Suprapubic skin (tissue), 4 donors: ENCODE data around the gene DAAM2. TPM values are rescaled to one million over a fixed set of nuclear protein-coding genes. Genes with fewer than 3 reads are reported as not detected.
A peak's percentile ranks its signal among the peaks of the same experiment; 100 is the strongest.

ENCODE experiments used
- DNase-seq, 2 donors: peaks; one replicate each; pipeline ENCODE4 v3.0.0-alpha.2; 2019; ENCODE audit warnings: low spot score in 2 of 2
- H3K27ac ChIP-seq: fragments of 200-600 bp; sonication (generic); one replicate; pipeline ENCODE4 v1.5.1; 2019
- H3K27me3 ChIP-seq: fragments of 200-600 bp; sonication (generic); one replicate; pipeline ENCODE4 v1.5.1; 2019
- H3K36me3 ChIP-seq: fragments of 200-600 bp; sonication (generic); one replicate; pipeline ENCODE4 v1.5.1; 2019
- H3K4me1 ChIP-seq: fragments of 200-600 bp; sonication (generic); one replicate; pipeline ENCODE4 v1.5.1; 2019
- H3K4me3 ChIP-seq: fragments of 200-600 bp; sonication (generic); one replicate; pipeline ENCODE4 v1.5.1; 2019; ENCODE audit warnings: mild to moderate bottlenecking
- H3K9me3 ChIP-seq: fragments of 200-600 bp; sonication (generic); one replicate; pipeline ENCODE4 v1.5.1; 2019
- CTCF ChIP-seq, 2 donors: fragments of 200-600 bp in 1 of 2; fragments of 450-650 bp in 1 of 2; sonication (generic) in 1 of 2; IDR thresholded peaks; one replicate each; pipeline ENCODE4 v1.5.1; 2016 to 2019; ENCODE audit warnings: antibody characterized with exemption in 2 of 2, mild to moderate bottlenecking in 1 of 2, moderate library complexity in 1 of 2
- EP300 ChIP-seq: sonication (generic); formaldehyde crosslinking; IDR thresholded peaks from one replicate; pipeline ENCODE4 v1.6.1; 2017; ENCODE audit warnings: antibody characterized with exemption
- POLR2A ChIP-seq, 2 donors: fragments of 450-650 bp; IDR thresholded peaks; one replicate each; pipeline ENCODE4 v1.6.1; 2017; ENCODE audit warnings: antibody characterized with exemption in 2 of 2, mild to moderate bottlenecking in 2 of 2, moderate library complexity in 2 of 2
- POLR2AphosphoS5 ChIP-seq, 3 donors: sonication (generic); formaldehyde crosslinking; IDR thresholded peaks; one replicate each; pipeline ENCODE4 v1.6.1; 2017; ENCODE audit warnings: antibody characterized with exemption in 3 of 3
- WGBS: methylation state at CpG from one replicate; pipeline ENCODE4 v1.1.5; 2018; 5-methylcytosine and 5-hydroxymethylcytosine counted together
- total RNA-seq, 4 donors: library from RNA; depleted of rRNA; stranded (reverse); fragments of >200 nt; gene quantifications; one replicate each; pipeline ENCODE4 v1.1.0, GENCODE V29; 2016

Gene DAAM2
- total RNA-seq, 4 donors from 2014 or later: 4.7 to 17.6 (median 9.9) TPM

DNA sequence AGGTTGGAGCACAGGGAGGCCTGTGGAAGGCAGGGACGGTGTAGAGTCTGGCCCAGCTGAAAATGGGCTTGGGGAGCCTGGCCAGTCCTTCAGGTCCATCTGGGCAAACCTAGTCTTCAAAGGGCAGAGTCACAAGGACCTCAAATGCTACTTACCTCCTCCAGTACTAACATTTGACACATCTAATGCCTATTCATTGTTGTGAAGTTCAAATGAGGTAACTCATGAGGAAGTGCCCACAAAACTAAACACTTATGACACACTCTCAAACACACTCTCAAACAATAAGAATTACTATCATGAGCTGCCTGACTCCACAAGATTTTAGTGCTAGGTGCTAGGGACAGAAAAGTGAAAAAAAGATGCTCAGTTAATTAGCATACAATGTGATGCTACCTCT is 27.1 kb downstream of the DAAM2 start:
- no peak for DNase-seq
- H3K4me3 ChIP-seq: no peak overlapping the region
- 70% methylated on average over 1 of the region's 1 CpG for WGBS
- no peaks in the 10 kb centered on the region for H3K36me3 ChIP-seq
- TF ChIP-seq POLR2AphosphoS5 (IDR thresholded peaks at IDR 0.05): no peak
- no peak for TF ChIP-seq EP300
- no peak for TF ChIP-seq POLR2A (IDR thresholded peaks at IDR 0.05)
- no peak for TF ChIP-seq CTCF (IDR thresholded peaks at IDR 0.05)
- H3K27me3 ChIP-seq: no peaks in the 10 kb centered on the region
- peak overlapping the region; percentile 89 for H3K27ac ChIP-seq
- no peaks in the 10 kb centered on the region for H3K9me3 ChIP-seq
- peaks cover 43% of the 10 kb centered on the region for H3K4me1 ChIP-seq

- Histone ChIP-seq H3K27me3 (no peaks in the 10 kb centered on the region), H3K4me3 (no peak overlapping the region), H3K27ac (peak overlapping the region; percentile 89), H3K4me1 (peaks cover 47% of the 10 kb centered on the region), H3K36me3 (no peaks in the 10 kb centered on the region), H3K9me3 (no peaks in the 10 kb centered on the region)
- 50% methylated on average over 8 of the region's 8 CpGs for WGBS
- no peak for DNase-seq
- TF ChIP-seq POLR2A (IDR thresholded peaks at IDR 0.05): no peak
- no peak for TF ChIP-seq CTCF (IDR thresholded peaks at IDR 0.05)
- no peak for TF ChIP-seq POLR2AphosphoS5 (IDR thresholded peaks at IDR 0.05)
- no peak for TF ChIP-seq EP300
Observed at GRCh38 chr6:39819676-39820075, 27.5 kb downstream of the DAAM2 start.

- Histone ChIP-seq H3K27ac (peak overlapping the region; percentile 89), H3K36me3 (no peaks in the 10 kb centered on the region), H3K9me3 (no peaks in the 10 kb centered on the region), H3K4me3 (no peak overlapping the region), H3K4me1 (peaks cover 50% of the 10 kb centered on the region), H3K27me3 (no peaks in the 10 kb centered on the region)
- TF ChIP-seq POLR2A (IDR thresholded peaks at IDR 0.05) (no peak), EP300 (no peak), CTCF (IDR thresholded peaks at IDR 0.05) (no peak), POLR2AphosphoS5 (IDR thresholded peaks at IDR 0.05) (no peak)
- no peak for DNase-seq
Observed at GRCh38 chr6:39820553-39820952, 28.4 kb downstream of the DAAM2 start.

DNA sequence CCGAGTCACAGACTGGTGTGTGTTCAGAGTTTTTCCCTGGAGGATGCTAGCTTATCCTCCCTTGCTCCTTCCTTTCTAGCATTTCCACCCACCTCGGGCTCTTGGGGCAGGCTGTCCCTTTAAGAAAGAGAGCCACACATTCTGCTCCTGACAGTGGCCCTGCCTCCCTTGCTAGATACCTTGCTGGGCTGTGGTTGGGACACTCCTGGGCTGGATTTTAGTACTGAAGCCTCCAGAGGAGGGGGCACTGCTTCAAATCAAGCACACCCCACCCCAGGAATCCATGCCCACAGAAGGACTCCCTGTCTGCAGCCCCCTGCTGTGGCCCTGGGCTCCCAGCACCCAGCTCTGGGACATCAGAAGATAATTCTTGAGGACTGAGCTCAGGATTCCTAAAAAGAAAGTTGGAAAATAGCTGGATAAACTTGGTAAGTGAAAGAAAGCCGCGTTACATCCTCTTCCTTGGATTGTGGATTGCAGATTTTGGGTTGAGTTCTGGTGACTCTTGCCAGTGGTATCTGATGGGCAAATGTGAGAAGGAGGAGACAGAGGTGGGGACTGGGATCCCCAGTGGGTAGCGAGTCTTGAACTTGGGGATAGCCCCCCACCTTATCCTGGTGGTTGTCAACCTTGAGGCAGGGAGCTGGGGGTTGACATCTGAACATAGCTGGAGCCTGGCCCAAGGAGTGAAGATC is 29.0 kb downstream of the DAAM2 start:
- no peak for DNase-seq
- H3K27ac ChIP-seq: peak overlapping the region; percentile 89
- H3K4me3 ChIP-seq: peak overlapping the region; percentile 21
- no peaks in the 10 kb centered on the region for H3K36me3 ChIP-seq
- 46% methylated on average over 5 of the region's 5 CpGs for WGBS
- TF ChIP-seq POLR2A (IDR thresholded peaks at IDR 0.05): no peak
- TF ChIP-seq POLR2AphosphoS5 (IDR thresholded peaks at IDR 0.05): no peak
- TF ChIP-seq CTCF (IDR thresholded peaks at IDR 0.05): no peak
- no peak for TF ChIP-seq EP300
- peaks cover 50% of the 10 kb centered on the region for H3K4me1 ChIP-seq
- H3K27me3 ChIP-seq: no peaks in the 10 kb centered on the region
- no peaks in the 10 kb centered on the region for H3K9me3 ChIP-seq

DNA sequence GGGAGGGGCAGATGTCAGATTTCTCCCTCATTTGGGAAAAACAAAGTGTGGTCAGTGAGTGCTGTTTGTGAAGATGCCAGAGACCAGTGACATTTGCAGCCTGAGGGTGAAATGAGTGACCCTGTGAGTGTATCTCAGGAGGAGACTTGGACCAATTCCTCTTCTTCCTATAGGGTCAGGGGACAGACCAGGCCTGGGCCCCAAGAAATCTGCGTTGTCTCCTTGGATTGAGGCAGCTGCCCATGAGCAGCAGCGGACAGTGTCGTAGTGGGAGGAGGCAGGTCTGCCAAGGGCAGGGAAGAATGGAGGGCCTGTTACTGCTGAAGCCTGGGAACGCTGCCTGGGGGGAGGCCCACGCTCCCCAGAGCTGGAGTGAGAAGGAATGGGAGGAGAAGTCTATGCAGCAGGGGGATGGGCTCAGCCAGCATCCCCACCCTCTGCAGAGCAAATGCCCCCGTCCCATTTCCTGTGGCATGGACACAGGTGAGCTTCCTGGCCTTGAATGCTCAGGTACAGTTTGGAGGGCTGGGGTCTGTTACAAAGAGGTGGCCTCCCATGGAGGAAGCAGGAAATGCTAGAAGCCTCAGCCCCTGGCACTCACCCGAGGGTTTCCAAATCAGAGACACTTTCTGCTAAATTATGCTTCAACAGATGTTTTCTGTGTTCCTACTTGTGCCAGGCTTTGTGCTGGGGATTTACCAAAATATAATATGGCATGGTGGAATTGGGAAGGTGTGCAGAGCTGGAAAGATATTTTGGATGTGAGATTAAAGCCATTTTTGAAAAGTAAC is 29.8 kb downstream of the DAAM2 start:
- TF ChIP-seq POLR2A (IDR thresholded peaks at IDR 0.05): no peak
- TF ChIP-seq EP300: no peak
- TF ChIP-seq CTCF (IDR thresholded peaks at IDR 0.05): no peak
- TF ChIP-seq POLR2AphosphoS5 (IDR thresholded peaks at IDR 0.05): no peak
- peak overlapping the region; percentile 21 for H3K4me3 ChIP-seq
- H3K9me3 ChIP-seq: no peaks in the 10 kb centered on the region
- 40% methylated on average over 4 of the region's 7 CpGs for WGBS
- peak overlapping the region; percentile 89 for H3K27ac ChIP-seq
- H3K27me3 ChIP-seq: no peaks in the 10 kb centered on the region
- peaks cover 50% of the 10 kb centered on the region for H3K4me1 ChIP-seq
- no peak for DNase-seq
- H3K36me3 ChIP-seq: no peaks in the 10 kb centered on the region
